PC-9 (cell line): ENCODE results near the gene LRGUK. TPM values are rescaled to one million over a fixed set of nuclear protein-coding genes. Genes with fewer than 3 reads are reported as not detected.

Source experiments
- BruUV-seq: library from RNA; stranded (reverse); fragments of 400-500 nt; replicated peaks from 2 replicates; lab custom pipeline; 2021; lab: Mats Ljungman, UMichigan
- CTCF ChIA-PET: fragments of 300-600 bp; sonication (Branson Sonifier 250); formaldehyde crosslinking; loops from one replicate; lab custom pipeline; 2022; ENCODE audit warnings: antibody characterized with exemption; lab: Charles Lee
- POLR2A ChIA-PET: fragments of 300-600 bp; sonication (Branson Sonifier 250); formaldehyde crosslinking; loops from one replicate; lab custom pipeline; 2022; ENCODE audit warnings: antibody characterized with exemption; ENCODE audit not compliant: unreplicated experiment; lab: Charles Lee
- DNase-seq, 2 experiments: peaks; one replicate each; pipeline versions ENCODE4 v3.0.0 to v3.0.0-alpha.2; 2015 to 2022; ENCODE audit warnings: mixed read lengths in 1 of 2
- H2AFZ ChIP-seq: fragments of 200-600 bp; sonication (generic); 2 replicates; pipeline ENCODE4 v1.8.1; 2017; ENCODE audit warnings: antibody characterized with exemption
- H3F3A ChIP-seq: fragments of 200-600 bp; sonication (generic); 2 replicates; pipeline ENCODE4 v1.8.1; 2017; ENCODE audit warnings: antibody characterized with exemption, mild to moderate bottlenecking, low read depth; ENCODE audit not compliant: insufficient read depth
- H3K27ac ChIP-seq: fragments of 200-600 bp; sonication (generic); 2 replicates; pipeline ENCODE4 v1.6.1; 2016; ENCODE audit warnings: mixed run types
- H3K27me3 ChIP-seq: fragments of 200-600 bp; sonication (generic); 2 replicates; pipeline ENCODE4 v1.6.1; 2016; ENCODE audit warnings: low read depth, mixed run types; ENCODE audit not compliant: insufficient read depth
- H3K36me3 ChIP-seq: fragments of 200-600 bp; sonication (generic); 2 replicates; pipeline ENCODE4 v1.6.1; 2016; ENCODE audit warnings: low read depth, mixed run types
- H3K4me1 ChIP-seq: fragments of 200-600 bp; sonication (generic); replicated peaks from 2 replicates; pipeline ENCODE4 v1.6.1; 2016; ENCODE audit warnings: mixed run types; ENCODE audit not compliant: insufficient read depth
- H3K4me2 ChIP-seq: fragments of 200-600 bp; sonication (generic); 2 replicates; pipeline ENCODE4 v1.6.1; 2017; ENCODE audit warnings: mixed run types
- H3K4me3 ChIP-seq: fragments of 200-600 bp; sonication (generic); 2 replicates; pipeline ENCODE4 v1.6.1; 2016; ENCODE audit warnings: mixed run types
- H3K79me2 ChIP-seq: fragments of 200-600 bp; sonication (generic); 2 replicates; pipeline ENCODE4 v1.6.1; 2017; ENCODE audit warnings: low read depth, mixed run types
- H3K9me2 ChIP-seq: fragments of 200-600 bp; sonication (generic); 2 replicates; pipeline ENCODE4 v1.8.1; 2017; ENCODE audit warnings: mild to moderate bottlenecking; ENCODE audit not compliant: insufficient read depth
- H3K9me3 ChIP-seq: fragments of 200-600 bp; sonication (generic); 2 replicates; pipeline ENCODE4 v1.8.1; 2016; ENCODE audit warnings: low read depth; ENCODE audit not compliant: insufficient read depth
- H4K20me1 ChIP-seq: fragments of 200-600 bp; sonication (generic); 2 replicates; pipeline ENCODE4 v1.8.1; 2017; ENCODE audit not compliant: insufficient read depth
- CTCF ChIP-seq: fragments of 200-600 bp; sonication (generic); conservative IDR thresholded peaks from 2 replicates; pipeline ENCODE4 v1.6.1; 2017; ENCODE audit warnings: mixed run types, antibody characterized with exemption, mild to moderate bottlenecking, moderate library complexity
- EZH2 ChIP-seq: fragments of 200-600 bp; sonication (generic); IDR thresholded peaks from 2 replicates; pipeline ENCODE4 v1.8.0; 2017; ENCODE audit warnings: antibody characterized with exemption, low read depth
- intact Hi-C: fragments of 100-400 bp; cut with micrococcal nuclease; formaldehyde crosslinking; loops from one replicate; pipeline ENCODE4 v1.10.0; 2022; ENCODE audit not compliant: unreplicated experiment
- total RNA-seq: library from RNA; stranded (reverse); gene quantifications from 2 replicates; pipeline ENCODE4 v1.2.3, GENCODE V29; 2021

LRGUK gene
- total RNA-seq, 1 experiment from 2014 or later = 2.3 TPM

DNA sequence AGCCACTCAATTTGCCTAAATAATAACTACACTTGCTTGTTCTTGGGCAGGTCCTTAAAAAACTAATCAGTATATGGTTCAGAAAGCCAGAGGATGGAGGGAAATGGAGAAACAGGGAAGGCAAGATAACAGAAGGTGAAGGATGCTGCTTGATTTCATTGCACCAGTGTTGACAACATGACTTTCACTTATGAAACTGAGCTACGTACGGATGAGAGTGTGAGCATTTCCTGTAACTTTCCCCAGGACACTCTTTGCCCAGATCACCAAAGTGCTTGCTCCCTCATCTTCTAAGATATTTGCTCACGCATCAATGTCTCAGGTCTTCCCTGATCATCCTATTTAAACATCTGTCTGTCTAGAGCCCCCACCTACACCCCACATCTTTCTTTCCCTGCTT lies 152.2 kb downstream of the LRGUK start:
- Histone ChIP-seq H3K79me2 (no peaks in the 10 kb centered on the region), H3K27me3 (0 out of 2 replicates have a peak, but pooled peaks cover 5% of the 10 kb centered on the region), H3K36me3 (no peaks in the 10 kb centered on the region), H3K9me2 (no peaks in the 10 kb centered on the region), H3F3A (no peaks in the 10 kb centered on the region), H3K4me2 (no peak overlapping the region), H3K9me3 (no peaks in the 10 kb centered on the region), H3K4me3 (no peak overlapping the region), H4K20me1 (no peaks in the 10 kb centered on the region), H3K4me1 (no peaks in the 10 kb centered on the region), H3K27ac (no peak overlapping the region), H2AFZ (no peak overlapping the region)
- intact Hi-C loops = no loop called here
- DNase-seq = no peak
- no TSS peak for BruUV-seq
- POLR2A ChIA-PET = no interaction called here
- no peak for TF ChIP-seq EZH2
- TF ChIP-seq CTCF = no peak
- CTCF ChIA-PET = no interaction called here

DNA sequence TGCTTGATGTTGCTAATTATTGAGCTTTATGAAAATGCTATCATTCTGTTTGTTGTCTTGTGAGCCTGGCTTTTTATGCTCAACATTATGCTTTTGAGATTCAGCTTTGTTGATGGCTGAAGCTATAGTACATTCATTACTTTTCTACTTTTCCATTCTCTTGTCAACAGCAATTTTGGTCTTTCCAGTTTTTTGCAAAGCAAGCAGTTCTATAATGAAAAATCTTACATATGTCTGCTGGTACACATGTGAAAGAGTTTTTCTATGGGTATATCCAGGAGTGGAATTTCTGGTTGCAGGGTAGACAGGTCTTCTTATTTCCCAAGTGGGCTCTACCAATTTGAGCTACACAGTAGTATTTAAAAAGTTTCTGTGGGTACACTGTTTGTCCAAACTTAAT lies 152.8 kb downstream of the LRGUK start:
- no TSS peak for BruUV-seq
- H3K4me2 ChIP-seq = no peak overlapping the region
- intact Hi-C loops = no loop called here
- no peak overlapping the region for H3K27ac ChIP-seq
- H3K36me3 ChIP-seq = no peaks in the 10 kb centered on the region
- TF ChIP-seq EZH2 (no peak), CTCF (no peak)
- H3F3A ChIP-seq = no peaks in the 10 kb centered on the region
- H3K27me3 ChIP-seq = 0 out of 2 replicates have a peak, but pooled peaks cover 8% of the 10 kb centered on the region
- no peak for DNase-seq
- H3K4me1 ChIP-seq = no peaks in the 10 kb centered on the region
- no peaks in the 10 kb centered on the region for H3K79me2 ChIP-seq
- CTCF ChIA-PET = no interaction called here
- no peaks in the 10 kb centered on the region for H4K20me1 ChIP-seq
- H3K4me3 ChIP-seq = no peak overlapping the region
- POLR2A ChIA-PET = no interaction called here
- no peaks in the 10 kb centered on the region for H3K9me2 ChIP-seq
- H3K9me3 ChIP-seq = no peaks in the 10 kb centered on the region
- H2AFZ ChIP-seq = no peak overlapping the region

GRCh38 chr7:134280508-134280907 lies 153.4 kb downstream of the LRGUK start:
- Histone ChIP-seq H3F3A (no peaks in the 10 kb centered on the region), H3K4me2 (no peak overlapping the region), H4K20me1 (no peaks in the 10 kb centered on the region), H3K4me3 (no peak overlapping the region), H3K79me2 (no peaks in the 10 kb centered on the region), H3K9me3 (no peaks in the 10 kb centered on the region), H3K27ac (no peak overlapping the region), H3K27me3 (0 out of 2 replicates have a peak, but pooled peaks cover 8% of the 10 kb centered on the region), H3K4me1 (no peaks in the 10 kb centered on the region), H2AFZ (no peak overlapping the region), H3K9me2 (no peaks in the 10 kb centered on the region), H3K36me3 (no peaks in the 10 kb centered on the region)
- CTCF ChIA-PET = no interaction called here
- TF ChIP-seq EZH2 (no peak), CTCF (no peak)
- DNase-seq = no peak
- no TSS peak for BruUV-seq
- POLR2A ChIA-PET = no interaction called here
- intact Hi-C loops = no loop called here
